HG03521 (cell line): ENCODE results near the gene GPR75.

Experiments
- ATAC-seq: cut with Tn5 transposase; IDR thresholded peaks from one replicate; pipeline ENCODE4 v1.9.1; 2021; ENCODE audit warnings: mild to moderate bottlenecking, moderate library complexity; ENCODE audit not compliant: unreplicated experiment

The GPR75 gene

DNA sequence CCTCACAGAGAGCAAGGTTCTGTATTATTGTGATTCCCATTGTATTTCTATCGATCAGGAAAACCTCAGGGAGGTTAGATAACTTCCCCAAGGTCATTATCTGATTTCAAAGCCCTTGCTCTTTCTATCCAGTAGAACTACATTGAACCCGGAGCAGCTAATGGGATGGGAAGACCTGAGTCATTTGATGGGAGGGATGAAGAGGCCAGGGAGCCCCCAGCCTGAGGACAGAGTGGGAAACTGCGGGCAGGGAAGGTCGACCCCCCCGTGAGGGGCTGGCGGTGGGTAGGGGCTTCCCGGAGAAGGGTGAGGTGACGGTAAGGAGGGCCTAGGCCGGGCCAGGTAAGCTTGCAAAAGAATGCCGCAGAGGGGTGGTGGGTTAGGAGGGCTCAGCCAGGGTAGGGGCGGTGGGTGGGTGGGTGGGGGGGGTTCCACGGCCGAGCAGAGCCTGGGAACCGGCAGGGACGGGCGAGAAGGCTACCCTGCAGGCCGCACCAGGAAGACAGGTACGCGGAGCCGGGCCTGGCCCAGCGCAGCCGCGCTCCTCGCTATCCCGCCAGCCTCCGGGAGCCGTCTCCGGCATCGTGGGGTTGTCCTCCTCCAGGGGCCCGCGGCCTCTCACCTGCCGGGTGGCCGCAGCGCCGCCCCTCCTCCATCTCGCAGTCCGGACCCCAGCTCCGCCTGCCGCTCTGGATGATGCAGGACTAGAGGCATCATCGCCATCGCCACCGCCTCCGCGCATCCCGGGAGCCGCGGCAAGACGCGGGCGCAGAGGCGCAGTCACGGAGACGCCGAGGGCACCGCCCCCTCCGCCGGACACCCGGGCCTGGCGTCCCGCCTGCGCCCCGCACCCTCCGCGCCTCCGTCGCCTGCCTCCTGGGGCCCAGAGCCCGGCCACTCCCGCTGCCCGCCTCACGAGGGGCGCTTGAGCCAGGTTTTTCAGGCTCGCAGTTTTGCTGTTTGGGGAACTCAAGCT lies at the start of gene GPR75:
GPR75 (minus strand) TSS at position 762 of the 976 bp plus-strand sequence. CDS start 5,211 bp downstream, outside the sequence.
- ATAC-seq: no peak

DNA sequence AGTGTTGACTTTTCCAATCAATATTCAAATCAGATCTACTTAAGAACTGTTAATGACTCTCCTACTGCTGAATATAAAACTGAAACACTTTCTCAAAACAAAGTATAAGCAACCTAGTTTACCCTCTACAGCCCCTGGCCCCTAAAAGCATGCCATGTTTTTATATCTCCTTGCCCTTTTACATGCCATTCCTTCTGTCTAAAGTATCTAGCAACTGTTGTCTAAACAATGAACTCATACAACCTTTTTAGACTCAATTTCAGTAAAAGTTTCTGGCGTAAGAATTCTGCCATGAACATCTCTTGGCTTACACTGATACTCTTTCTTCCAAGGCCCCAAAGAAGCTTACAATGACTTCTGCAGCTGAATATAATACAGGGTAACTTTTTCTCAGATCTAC lies 47.8 kb upstream of the GPR75 start:
- ATAC-seq: no peak

DNA sequence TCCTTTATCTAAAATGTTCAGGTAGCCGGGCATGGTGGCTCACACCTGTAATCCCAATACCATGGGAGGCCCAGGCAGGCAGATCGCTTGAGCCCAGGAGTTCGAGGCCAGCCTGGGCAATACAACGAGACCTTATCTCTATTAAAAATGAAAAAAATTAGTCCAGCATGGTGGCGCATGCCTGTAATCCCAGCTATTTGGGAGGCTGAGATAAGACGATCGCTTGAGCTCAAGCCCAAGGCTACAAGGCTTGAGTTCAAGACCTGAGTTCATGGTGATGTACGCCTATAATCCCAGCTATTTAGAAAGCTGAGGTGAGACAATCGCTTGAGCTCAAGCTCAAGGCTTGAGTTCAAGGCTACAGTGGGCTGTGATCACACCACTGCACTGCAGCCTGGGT lies 45.6 kb upstream of the GPR75 start:
- no peak for ATAC-seq

DNA sequence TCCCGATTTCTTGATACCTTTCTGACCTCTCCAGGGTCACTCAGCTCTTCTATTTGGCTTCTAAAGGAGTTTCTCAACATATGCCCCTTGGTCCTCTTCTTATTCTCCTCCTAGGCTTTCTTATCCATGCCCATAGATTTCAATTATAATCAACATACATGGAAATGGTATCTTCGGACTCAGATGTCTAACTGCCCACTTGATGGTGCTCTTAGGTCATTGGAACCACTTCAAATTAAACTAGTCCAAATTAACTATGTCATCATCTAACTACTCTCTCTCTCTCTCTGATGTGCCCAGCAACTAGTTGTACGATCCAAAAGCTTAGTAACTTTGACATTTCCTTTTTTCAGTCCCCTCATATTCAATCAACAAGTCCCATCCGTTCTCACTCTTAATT lies 43.2 kb upstream of the GPR75 start:
- no peak for ATAC-seq

GRCh38 chr2:53901192-53901591 lies 41.4 kb upstream of the GPR75 start:
- no peak for ATAC-seq

DNA sequence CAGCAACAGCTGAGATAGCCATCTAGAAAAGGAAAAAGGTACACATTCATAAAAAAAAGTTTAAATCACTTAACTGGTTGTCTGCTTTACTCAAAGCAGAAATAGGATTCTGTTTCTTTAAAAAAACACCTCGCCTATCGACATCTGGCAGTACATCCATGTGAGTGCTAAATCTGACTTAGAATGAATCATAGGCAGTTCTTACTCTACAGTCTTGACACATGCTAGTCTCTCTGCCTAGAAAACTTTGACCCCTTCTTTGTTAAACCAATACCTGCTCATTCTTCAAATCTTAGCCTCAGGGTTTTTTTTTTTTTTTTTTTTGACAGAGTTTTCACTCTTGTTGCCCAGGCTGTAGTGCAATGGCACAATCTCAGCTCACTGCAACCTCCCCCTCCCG lies 37.1 kb upstream of the GPR75 start:
- ATAC-seq: no peak

GRCh38 chr2:53886406-53887280 lies 26.9 kb upstream of the GPR75 start:
- ATAC-seq: no peak

DNA sequence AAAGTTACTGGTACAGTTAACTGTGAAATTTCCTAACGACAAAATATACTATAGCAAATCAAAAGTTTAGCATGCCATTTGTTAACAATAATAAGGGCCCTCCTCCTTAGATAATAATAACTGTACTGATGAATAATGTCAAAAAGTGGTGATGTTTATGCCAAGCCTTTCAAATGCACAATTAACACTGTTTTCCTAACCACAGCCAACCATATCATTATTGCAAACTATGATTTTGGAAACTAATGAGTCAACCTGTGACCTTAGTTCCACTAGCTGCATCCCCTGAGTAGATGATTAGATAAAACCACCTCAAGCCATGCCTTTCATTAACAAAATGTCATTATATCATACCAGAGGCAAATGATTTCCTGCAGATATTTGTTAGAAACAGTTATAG lies 25.1 kb upstream of the GPR75 start:
- ATAC-seq: no peak

- no peak for ATAC-seq
These were observed 22.2 kb upstream of the GPR75 start for GRCh38 chr2:53881986-53882385.

DNA sequence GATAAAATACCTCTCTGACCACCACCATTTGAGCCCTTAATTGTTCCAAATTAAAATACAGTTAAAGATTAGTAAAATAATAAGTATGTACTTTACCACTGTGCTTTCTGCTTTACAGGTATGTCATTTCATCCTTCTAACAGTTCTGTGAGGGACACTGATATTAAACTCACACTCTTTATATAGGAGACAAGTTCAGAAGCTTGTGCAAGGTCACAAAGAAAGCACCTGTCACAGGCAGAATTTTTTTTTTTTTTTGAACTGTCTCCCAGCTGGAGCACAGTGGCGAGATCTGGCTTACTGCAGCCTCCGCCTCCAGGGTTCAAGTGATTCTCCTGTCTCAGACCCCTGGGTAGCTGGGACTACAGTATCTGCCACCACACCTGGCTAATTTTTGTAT lies 21.6 kb upstream of the GPR75 start:
- ATAC-seq: no peak

DNA sequence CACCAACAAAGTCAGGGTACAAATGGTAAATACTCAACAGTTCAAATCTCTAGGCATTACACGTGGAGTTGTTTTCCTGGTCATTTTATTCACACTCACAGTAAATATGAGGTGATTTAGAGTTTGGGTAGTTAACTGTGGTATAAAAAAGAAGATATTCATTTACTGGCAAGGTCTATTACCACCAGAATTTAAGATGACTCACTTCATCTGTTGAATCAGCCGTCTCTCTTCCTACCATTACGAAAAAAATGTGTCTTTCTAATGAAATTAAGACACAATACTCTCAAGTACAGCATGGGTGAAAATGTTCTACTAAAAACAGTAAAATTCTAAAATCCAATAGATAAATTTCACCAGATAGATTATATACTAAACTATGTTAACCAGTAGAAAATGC lies 21.0 kb upstream of the GPR75 start:
- no peak for ATAC-seq

GRCh38 chr2:53877556-53877955 lies 17.8 kb upstream of the GPR75 start:
- no peak for ATAC-seq

GRCh38 chr2:53877112-53877511 lies 17.3 kb upstream of the GPR75 start:
- ATAC-seq: no peak

- ATAC-seq: no peak
These were observed 14.7 kb upstream of the GPR75 start for GRCh38 chr2:53874401-53874950.

GRCh38 chr2:53867773-53868172 lies 8.0 kb upstream of the GPR75 start:
- no peak for ATAC-seq

DNA sequence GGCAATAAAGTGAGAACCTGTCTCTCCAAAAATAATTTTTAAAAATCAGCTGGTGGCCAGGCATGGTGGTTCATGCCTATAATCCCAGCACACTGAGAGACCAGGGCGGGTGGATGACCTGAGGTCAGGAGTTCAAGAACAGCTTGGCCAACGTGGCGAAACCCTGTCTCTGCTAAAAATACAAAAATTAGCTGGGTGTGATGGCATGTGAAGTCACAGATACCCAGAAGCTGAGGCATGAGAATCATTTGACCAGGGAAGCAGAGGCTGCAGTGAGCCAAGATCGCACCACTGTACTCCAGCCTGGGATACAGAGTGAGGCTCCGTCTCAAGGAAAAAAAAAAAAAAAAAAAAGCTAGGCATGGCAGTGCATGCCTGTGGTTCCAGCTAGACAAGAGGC lies 7.4 kb upstream of the GPR75 start:
- ATAC-seq: no peak

GRCh38 chr2:53865962-53866361 lies 6.2 kb upstream of the GPR75 start:
- no peak for ATAC-seq

DNA sequence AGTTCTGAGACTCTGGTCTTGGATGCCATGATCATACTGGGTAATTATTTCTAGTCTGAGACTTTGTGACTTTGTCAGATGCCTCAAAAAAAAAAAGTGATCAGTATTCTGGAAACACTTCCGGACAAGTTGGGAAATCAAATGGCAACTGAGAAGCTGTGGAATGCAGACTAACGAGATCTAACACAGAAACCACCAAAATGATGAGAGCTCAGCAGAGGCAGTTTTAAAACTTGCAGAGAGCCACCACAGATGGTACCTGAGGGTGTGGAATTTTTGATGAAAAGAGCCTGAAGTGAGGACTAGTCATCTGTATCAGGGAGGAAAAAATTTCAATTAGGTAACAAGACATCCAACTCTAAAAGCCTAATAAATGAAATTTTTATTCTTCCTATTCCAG lies 5.5 kb upstream of the GPR75 start:
- no peak for ATAC-seq

DNA sequence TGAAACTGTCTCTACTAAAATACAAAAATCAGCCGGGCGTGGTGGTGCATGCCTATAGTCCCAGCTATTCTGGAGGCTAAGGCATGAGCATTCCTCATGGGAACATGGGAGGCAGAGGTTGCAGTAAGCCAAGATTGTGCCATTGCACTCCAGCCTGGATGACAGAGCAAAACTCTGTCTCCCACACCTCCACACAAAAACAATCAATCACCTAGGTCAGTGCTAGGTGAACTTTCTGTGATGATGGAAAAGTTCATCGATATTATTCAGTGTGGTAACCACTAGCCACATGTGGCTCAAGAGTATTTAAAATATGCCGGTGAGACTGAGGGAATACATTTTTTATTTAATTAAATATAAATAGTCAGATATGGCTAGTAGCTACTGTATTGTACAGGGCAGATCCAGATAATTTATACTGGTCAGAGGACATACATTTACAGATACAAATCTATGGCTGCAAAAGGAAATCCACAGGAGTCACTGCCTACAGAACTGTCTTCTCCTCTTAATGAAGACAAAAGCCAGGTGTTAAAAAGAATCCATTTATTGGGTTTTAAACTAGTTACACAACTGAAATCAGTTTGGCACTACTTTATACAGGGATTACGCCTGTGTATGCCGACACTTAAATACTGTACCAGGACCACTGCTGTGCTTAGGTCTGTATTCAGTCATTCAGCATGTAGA lies 3.9 kb upstream of the GPR75 start:
- ATAC-seq: no peak

- ATAC-seq: no peak
These were observed 2.1 kb upstream of the GPR75 start for GRCh38 chr2:53861824-53862223.

DNA sequence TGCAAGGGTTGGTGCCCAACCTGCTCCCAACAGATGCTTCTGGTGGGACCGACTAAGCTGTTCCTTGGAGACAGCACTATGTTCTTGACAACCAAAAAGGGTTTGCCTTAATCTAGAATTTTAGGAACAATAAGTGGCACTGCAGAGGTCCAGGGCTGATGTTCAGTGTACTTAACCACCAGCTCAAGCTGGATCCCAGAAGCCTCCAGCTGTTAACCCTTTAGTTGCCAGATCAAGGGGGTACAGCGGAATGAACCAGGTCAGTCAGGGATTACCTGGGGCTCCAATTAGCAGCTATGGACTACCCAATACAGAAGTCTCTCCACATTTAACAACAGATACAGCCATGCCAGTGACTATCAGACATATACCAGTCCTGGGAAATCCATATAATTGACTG lies 3.5 kb downstream of the GPR75 start:
- ATAC-seq: no peak
